ENCODE results near the gene TP73.

Gene TP73

DNA sequence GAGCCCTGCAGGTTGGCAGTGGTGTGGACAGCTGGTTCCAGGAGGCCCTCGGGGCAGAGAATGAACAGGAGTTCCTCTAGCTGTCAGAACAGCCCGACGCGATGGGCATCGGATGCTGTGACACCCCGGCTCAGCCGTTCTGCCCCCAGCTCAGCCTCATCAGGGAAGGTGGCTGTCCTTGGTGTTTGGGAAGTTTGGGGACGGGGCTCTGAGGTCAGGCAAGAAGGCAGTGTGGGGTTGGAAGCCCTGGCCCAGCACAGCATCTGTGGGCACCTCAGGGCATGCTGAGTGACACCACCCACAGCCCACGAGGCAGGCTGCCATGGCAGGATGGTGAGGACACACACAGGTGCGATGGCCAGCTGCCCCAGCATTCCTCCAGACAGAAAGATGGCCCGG is 59.1 kb downstream of the TP73 start:
- no peak for DNase-seq

DNA sequence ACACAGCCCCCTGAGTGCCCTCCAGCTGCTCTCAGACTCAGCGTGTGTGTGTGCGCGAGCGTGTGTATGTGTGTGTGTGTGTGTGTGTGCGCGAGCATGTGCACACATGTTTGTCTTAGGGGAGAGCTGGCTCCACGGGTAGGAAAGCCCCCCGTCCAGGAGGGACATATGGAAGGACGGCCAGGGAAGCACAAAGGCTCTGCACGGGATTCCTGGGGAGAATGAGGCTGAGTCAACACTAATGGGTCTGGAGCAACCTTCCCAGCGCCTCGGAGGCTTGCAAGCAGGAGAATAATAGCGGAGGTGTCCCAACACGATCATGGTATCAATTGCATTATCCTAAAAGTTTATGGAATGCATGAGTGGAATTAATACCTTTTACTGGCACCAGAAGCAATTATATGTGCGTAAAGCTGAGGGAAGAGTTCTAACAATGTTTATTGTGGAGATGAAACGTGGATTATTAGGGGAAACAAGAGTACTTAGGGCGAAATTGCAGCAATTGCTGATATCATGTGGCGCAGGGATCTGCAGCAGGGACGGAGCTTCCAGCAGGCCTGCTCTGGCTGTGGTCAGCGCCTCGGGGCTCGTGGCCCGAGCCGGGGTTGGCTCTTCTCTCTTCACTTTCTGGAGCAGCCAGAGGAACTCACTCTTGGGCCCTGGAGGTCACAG is 59.6 kb downstream of the TP73 start:
- no peak for DNase-seq

DNA sequence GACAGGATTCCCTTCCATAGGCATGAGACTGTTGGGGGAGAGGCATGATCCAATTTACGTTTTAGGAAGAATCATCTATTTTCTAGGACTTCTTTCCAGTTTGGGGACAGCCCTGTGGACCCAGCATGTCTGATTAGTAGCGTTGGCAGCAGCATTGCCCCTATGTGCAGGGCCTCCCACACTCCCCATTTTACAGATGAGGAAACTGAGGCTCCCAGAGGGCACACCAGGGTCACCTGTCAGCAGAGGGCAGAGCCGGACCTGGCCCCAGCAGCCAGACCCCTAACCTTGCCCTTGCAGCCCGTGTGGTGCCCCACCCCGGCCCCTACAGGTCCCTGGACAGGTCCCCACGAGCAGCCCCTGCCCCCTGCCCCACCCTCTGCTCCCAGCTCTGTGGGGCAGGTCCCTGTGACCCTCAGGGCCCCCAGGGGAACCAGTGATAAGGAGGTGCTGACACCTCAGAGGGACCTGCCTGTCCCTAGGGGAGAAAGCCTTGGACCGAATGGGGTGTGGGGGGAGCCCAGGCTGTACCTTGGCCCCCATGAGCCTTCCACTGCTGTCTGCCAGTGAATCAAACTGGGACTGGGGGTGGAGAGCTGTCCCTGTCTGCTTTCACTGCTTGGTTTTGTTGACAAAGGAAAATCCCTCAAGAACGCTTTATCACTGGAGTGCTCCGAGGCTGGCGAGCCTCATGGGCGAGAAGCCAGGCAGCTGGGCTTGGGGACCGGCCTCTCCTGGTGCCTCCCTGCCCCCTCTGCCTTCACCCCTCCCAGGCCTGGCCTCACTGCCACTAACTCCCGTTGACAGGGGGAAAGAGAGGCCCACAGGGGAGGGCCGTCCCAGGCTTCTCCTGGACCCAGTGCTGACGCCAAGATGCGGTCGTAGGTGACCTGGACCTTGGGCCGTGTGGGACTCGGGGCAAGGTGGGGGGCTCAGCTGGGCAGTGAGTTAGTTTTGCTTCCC is 60.5 kb downstream of the TP73 start:
- no peak for DNase-seq

- no peak for DNase-seq
Observed at GRCh38 chr1:3713840-3714239, 61.5 kb downstream of the TP73 start.

DNA sequence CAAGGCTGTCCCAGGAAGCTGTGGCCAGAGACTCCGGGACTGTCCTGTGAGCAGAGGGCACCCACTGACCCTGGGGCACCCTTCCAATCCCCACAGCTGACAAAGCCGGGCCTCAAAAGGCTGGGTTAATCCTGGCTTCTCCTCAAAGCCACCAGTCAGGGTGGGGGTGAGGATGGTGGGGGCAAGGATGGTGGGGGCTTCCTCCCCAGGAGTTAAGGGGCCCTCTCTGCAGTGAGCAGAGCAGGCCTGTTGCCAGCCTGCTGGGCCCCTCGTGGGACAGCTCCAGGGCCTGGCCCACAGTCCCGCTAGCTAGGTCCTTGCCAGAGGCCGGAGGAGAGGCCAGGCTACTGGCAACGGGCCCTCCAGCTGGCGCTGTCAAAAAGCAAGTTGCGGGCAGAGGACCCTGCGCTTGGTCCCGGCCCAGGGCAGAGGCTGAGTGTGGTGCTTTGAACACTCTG is 62.0 kb downstream of the TP73 start:
- no peak for DNase-seq

DNA sequence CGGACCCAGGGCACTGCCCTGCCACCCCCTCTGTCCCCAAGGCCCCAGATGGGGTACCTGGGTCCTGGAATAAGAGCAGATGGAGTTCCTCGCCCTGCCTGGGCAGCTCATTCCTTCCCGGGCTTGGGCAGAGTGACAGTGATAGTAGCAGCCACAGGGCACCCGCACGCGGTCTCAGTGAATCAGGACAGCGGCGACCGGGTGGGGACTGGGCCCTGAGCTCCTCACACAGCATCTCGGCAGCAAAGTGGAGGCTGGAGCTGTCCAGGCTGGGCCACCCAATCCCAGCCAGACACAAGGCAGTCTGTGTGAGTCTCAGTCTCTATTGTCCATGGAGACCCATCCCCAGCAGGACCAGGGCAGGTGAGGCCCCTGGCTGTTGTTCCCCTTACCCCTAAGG is 62.5 kb downstream of the TP73 start:
- no peak for DNase-seq

- no peak for DNase-seq
Observed at GRCh38 chr1:3716351-3716750, 64.0 kb downstream of the TP73 start.

GRCh38 chr1:3717041-3717714 is 64.9 kb downstream of the TP73 start:
- no peak for DNase-seq

- no peak for DNase-seq
Observed at GRCh38 chr1:3717715-3718601, 65.6 kb downstream of the TP73 start.

DNA sequence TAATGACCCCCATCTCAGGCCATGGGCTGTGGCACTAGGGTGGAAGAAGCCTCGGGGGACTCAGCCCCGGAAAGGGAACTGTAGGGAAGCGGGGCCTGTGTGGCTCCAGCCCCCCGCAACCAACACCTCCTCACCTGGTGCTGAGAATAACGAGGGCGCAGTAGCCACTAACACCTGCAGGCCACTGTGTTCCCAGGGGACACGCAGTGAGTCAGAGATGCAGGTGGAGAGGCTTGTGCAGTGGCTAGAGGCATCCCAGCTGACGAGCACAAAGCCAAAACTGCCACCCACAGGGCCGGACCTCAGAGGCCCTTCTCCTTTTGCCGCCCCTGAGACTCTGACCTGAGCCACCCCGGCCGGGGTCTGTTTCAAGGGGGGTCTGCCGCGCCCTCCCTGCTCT is 66.4 kb downstream of the TP73 start:
- no peak for DNase-seq

GRCh38 chr1:3721955-3722465 is 69.7 kb downstream of the TP73 start:
- no peak for DNase-seq

GRCh38 chr1:3722846-3723245 is 70.5 kb downstream of the TP73 start:
- no peak for DNase-seq

- peak; percentile 50 to 72 for DNase-seq
Observed at GRCh38 chr1:3724416-3725030, 72.2 kb downstream of the TP73 start.

- DNase-seq = no peak
Observed at GRCh38 chr1:3725366-3725765, 73.0 kb downstream of the TP73 start.

DNA sequence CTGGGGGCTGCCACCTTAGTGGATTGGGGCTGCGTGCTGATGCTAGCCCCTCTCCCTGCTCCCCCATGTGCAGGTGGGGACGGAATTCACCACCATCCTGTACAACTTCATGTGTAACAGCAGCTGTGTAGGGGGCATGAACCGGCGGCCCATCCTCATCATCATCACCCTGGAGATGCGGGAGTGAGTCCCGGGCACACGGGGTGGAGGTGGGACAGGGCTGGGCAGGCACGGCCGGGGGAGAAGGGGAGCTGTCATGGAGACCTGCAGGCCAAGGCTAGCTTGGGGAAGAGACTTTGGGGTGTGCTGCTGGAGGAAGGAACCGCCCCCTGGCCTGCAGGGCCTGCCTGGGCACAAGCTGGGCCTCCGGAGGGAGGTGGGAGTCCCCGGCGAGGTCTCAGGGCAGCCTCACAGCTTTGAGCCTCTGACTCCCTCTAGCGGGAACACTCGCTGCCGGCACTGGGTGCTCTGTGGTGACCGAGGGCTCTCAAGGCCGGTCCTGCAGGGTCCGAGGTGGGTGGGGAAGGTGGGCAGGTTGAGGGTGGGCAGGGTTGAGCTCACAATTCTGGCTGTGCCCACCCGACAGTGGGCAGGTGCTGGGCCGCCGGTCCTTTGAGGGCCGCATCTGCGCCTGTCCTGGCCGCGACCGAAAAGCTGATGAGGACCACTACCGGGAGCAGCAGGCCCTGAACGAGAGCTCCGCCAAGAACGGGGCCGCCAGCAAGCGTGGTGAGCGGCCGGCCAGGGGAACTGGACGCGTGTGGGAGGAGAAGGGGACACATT is 74.9 kb downstream of the TP73 start:
- DNase-seq = peak; percentile 27 to 41

DNA sequence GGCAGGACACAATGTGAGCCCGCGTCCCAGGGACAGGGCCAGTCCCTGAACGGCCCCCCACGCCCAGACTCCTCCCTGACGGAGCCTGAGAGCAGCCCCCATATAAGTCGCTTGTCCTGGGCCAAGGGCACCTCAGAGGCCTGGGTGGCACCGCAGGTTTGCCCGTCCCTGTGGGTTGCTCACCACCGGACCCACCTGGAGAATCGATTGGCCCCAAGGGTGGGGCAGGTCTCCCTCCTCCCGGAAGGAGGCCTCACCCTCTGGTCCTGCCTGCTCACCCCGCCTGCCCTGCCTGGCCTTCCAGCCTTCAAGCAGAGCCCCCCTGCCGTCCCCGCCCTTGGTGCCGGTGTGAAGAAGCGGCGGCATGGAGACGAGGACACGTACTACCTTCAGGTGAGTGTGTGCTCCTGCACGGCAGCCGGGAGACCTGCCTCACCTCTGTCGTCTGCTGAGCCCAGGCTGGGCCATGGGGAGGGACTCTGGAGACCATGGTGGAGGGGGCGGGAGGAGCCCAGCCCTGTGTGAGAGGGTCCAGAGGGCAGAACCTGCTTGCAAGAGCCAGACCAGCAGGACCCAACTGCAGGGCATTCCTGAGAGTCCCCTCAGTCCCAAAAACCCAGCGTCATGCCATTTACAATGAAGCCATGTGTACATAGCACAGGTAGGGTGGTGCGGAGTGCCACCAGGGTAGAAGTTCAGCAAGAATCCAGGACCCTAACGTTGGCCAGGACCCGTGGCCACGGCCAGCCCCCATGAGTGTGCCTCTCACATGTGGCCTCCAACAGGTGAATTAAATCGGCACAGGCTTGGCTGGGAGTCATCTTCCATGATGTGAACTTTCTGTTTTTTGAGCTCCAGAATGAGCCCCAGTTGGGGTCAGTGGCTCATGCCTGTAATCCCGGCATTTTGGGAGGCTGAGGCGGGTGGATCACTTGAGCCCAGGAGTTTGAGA is 75.8 kb downstream of the TP73 start:
- no peak for DNase-seq

GRCh38 chr1:3729594-3730542 is 77.6 kb downstream of the TP73 start:
- DNase-seq = no peak

GRCh38 chr1:3730543-3731247 is 78.4 kb downstream of the TP73 start:
- DNase-seq = no peak
